Measurements from ENCODE around the gene N4BP2. TPM values are rescaled to one million over a fixed set of nuclear protein-coding genes. Genes with fewer than 3 reads are reported as not detected.
"Not testable (repeated sequence)": the region's sequence is repeated elsewhere in the genome, so short reads cannot be mapped to it uniquely, and the experiment has no call there.

The N4BP2 gene
- 1 to 10 TPM; 1.0 to 2.1 (median 1.9) TPM for total RNA-seq (2021; fragmentation: NEBNext Ultra II Directional; extraction: Animal tissue kit (Norgen Biotek cat#: 25700))
- long read RNA-seq, partial matches to known transcripts: 1 of 2 reads
- long read RNA-seq, other reads (novel, unspliced or antisense): 1 of 2 reads

DNA sequence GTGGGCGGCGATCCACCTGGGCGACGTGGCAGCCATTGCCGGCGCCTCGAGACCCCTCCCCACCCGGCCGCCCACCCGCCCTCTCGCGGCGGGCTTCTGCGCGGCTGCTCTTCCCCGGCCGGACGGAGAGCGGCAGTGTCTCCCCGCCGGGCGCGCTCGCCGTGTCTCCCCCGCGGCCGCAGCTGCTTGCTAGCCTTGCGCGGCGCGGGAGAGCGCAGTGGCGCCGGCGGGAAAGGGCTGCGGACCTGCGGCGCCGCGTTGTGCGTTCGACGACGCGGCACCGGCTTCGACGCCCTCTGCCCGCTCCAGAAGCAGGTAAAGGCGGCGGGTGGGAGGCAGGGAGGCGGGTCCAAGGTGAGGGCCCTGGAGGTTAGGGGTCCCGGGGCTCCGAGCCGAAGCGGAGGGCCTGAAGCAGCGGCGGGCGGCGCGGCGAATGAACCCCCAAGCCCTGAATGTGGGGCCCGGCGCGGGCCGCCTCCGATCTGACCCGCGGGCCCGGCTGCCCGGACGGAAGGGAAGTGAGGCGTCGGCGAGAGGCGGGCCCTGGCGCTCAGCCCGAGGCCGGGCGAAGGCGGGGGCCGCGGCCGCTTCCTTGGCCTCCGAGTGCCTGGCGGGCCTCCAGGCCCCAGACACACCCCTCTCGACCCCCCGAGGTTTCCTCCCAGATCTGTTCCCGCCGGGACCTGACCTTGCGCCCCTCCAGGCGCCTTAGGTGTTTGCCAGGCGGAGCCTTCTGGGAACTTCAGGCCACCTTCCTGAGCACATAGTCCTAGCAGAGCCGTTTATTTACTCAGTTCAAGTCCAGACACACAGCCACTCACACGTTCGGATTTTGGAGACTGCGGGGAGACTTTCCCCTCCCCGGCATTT is at the start of gene N4BP2:
N4BP2 (plus strand) TSS at position 135 of the 870 bp plus-strand sequence. CDS start 40,491 bp downstream, outside the sequence.
- peak; percentile 40 for DNase-seq

DNA sequence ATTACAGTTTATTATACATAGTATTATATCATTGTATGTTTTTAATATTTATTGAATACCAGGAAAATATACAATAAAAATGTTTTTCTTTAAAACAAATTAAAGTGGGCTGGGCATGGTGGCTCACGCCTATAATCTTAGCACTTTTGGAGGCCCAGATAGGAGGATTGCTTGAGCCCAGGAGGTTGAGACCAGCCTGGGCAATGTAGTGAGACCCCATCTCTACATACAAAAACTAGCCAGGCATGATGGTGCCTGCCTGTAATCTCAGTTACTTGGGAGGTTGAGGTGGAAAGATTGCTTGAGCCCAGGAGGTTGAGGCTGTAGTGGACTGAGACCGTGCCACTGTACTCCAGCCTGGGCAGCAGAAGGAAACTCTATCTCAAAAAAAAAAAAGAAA is 40.6 kb upstream of the N4BP2 start:
- Mint-ChIP-seq H3K9me3 (no peaks in the 10 kb centered on the region), H3K27ac (no peak overlapping the region), H3K36me3 (ENCODE audit: low read depth) (no peaks in the 10 kb centered on the region), H3K4me1 (ENCODE audit: low read depth) (no peaks in the 10 kb centered on the region), H3K27me3 (ENCODE audit: insufficient read depth) (peaks cover 3% of the 10 kb centered on the region), H3K4me3 (no peak overlapping the region)
- no peak for TF ChIP-seq CTCF (IDR thresholded peaks at IDR 0.05)
- no peak for DNase-seq

More for the DNA sequence above, at the start of gene N4BP2:
- H3K4me3 Mint-ChIP-seq: peak within 1 kb of the TSS; percentile 92
- peaks cover 6% of the 10 kb centered on the region; the same call in 1 of the 2 replicates for H3K27me3 Mint-ChIP-seq (ENCODE audit: insufficient read depth)
- no peaks in the 10 kb centered on the region for H3K9me3 Mint-ChIP-seq
- TF ChIP-seq CTCF (IDR thresholded peaks at IDR 0.05): peak; percentile 84
- H3K4me1 Mint-ChIP-seq (ENCODE audit: low read depth): peaks cover 24% of the 10 kb centered on the region
- H3K27ac Mint-ChIP-seq: peak within 1 kb of the TSS; percentile 92
- H3K36me3 Mint-ChIP-seq (ENCODE audit: low read depth): no peaks in the 10 kb centered on the region

DNA sequence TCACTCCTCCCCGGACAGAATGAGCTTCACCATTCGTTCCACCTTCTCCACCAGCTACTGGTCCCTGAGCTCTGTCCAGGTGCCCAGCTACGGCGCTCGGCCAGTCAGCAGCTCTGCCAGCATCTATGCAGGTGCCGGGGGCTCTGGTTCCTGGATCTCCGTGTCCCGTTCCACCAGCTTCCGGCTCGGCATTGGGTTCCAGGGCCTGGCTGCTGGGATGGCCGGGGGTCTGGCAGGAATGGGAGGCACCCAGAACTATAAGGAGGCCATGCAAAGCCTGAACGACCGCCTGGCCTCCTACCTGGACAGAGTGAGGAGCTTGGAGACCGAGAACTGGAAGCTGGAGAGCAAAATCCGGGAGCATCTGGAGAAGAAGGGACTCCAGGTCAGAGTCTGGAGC is 36.4 kb upstream of the N4BP2 start:
- no peaks in the 10 kb centered on the region for H3K9me3 Mint-ChIP-seq
- no peak overlapping the region for H3K27ac Mint-ChIP-seq
- H3K27me3 Mint-ChIP-seq (ENCODE audit: insufficient read depth): peaks cover 3% of the 10 kb centered on the region; the same call in 1 of the 2 replicates
- DNase-seq: no peak
- peaks cover 7% of the 10 kb centered on the region for H3K4me1 Mint-ChIP-seq (ENCODE audit: low read depth)
- TF ChIP-seq CTCF (IDR thresholded peaks at IDR 0.05): no peak
- H3K4me3 Mint-ChIP-seq: no peak overlapping the region
- H3K36me3 Mint-ChIP-seq (ENCODE audit: low read depth): no peaks in the 10 kb centered on the region

DNA sequence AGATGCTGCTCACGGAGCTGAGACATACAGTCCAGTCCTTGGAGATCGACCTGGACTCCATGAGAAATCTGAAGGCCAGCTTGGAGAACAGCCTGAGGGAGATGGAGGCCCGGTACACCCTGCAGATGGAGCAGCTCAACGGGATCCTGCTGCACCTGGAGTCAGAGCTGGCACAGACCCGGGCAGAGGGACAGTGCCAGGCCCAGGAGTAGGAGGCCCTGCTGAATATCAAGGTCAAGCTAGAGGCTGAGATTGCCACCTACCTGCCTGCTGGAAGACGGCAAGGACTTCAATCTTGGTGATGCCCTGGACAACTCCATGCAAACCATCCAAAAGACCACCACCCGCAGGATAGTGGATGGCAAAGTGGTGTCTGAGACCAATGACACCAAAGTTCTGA is 35.5 kb upstream of the N4BP2 start:
- H3K4me3 Mint-ChIP-seq; H3K4me1 Mint-ChIP-seq (ENCODE audit: low read depth); H3K27me3 Mint-ChIP-seq (ENCODE audit: insufficient read depth); H3K27ac Mint-ChIP-seq; DNase-seq; H3K36me3 Mint-ChIP-seq (ENCODE audit: low read depth); H3K9me3 Mint-ChIP-seq: not testable (repeated sequence)

- not testable (repeated sequence) for H3K36me3 Mint-ChIP-seq (ENCODE audit: low read depth); H3K4me3 Mint-ChIP-seq; H3K27me3 Mint-ChIP-seq (ENCODE audit: insufficient read depth); DNase-seq; H3K4me1 Mint-ChIP-seq (ENCODE audit: low read depth); H3K9me3 Mint-ChIP-seq; H3K27ac Mint-ChIP-seq
Observed at GRCh38 chr4:40024049-40024448, 32.6 kb upstream of the N4BP2 start.

DNA sequence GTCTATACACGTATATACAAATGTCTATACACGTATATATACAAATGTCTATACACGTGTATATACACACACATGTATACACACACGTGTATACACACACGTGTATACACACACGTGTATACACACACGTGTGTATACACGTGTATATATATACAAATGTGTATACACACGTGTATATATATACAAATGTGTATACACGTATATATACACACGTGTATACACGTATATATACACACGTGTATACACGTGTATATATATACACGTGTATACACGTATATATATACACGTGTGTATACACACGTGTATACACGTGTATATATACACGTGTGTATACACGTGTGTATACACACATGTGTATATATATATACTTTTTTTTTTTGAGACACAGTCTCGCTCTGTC is 23.9 kb upstream of the N4BP2 start:
- TF ChIP-seq CTCF (IDR thresholded peaks at IDR 0.05): no peak
- no peak overlapping the region for H3K27ac Mint-ChIP-seq
- no peaks in the 10 kb centered on the region; the same call in 1 of the 2 replicates for H3K27me3 Mint-ChIP-seq (ENCODE audit: insufficient read depth)
- H3K4me1 Mint-ChIP-seq (ENCODE audit: low read depth): no peaks in the 10 kb centered on the region
- no peaks in the 10 kb centered on the region for H3K36me3 Mint-ChIP-seq (ENCODE audit: low read depth)
- no peaks in the 10 kb centered on the region for H3K9me3 Mint-ChIP-seq
- no peak for DNase-seq
- no peak overlapping the region for H3K4me3 Mint-ChIP-seq
